HUES6 (cell line): Measurements from ENCODE around the gene LMOD3.

ENCODE experiments used
- H3K27ac ChIP-seq: 2 replicates; pipeline ENCODE4 v1.7.0; 2013; ENCODE audit warnings: low read depth, mild to moderate bottlenecking, low read length, inconsistent platforms
- H3K27me3 ChIP-seq: 2 replicates; pipeline ENCODE4 v1.6.1; 2013; ENCODE audit warnings: low read length; ENCODE audit not compliant: control insufficient read depth, insufficient read depth
- H3K36me3 ChIP-seq: 2 replicates; pipeline ENCODE4 v1.6.1; 2013; ENCODE audit warnings: low read length; ENCODE audit not compliant: control insufficient read depth, insufficient read depth
- H3K4me1 ChIP-seq: 2 replicates; pipeline ENCODE4 v1.6.1; 2013; ENCODE audit warnings: low read length; ENCODE audit not compliant: control insufficient read depth, insufficient read depth
- H3K4me3 ChIP-seq: 2 replicates; pipeline ENCODE4 v1.5.1; 2013; ENCODE audit warnings: low read depth, low read length
- H3K9ac ChIP-seq: one replicate; pipeline ENCODE4 v1.6.1; 2013; ENCODE audit warnings: mild to moderate bottlenecking, low read length
- H3K9me3 ChIP-seq: 2 replicates; pipeline ENCODE4 v1.6.1; 2013; ENCODE audit warnings: low read depth, low read length; ENCODE audit not compliant: control insufficient read depth, insufficient read depth

The LMOD3 gene

DNA sequence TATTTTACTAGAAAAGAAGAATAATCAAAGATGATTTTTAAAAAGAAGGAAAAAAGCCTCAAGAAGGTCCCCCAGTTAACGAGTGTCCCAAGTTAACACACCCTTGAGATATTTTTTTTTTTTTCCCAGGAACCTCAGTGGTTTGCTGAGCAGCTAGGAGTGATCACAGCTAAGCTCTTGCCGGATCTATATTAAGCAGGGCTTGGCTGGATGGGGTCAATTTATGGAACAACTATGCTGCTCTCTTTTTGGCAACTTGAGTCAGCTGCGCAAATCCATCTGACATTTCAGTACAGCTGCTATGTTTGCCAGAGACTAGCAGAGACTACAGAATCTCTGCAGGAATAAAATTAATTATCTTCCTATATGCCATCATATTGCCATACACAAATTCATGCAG, at the start of gene LMOD3:
LMOD3 (minus strand) TSS at position 193 of the 400 bp plus-strand sequence. CDS start 209 bp downstream, outside the sequence.
- no peak within 1 kb of the TSS for H3K9ac ChIP-seq
- no peak within 1 kb of the TSS for H3K4me3 ChIP-seq
- no peak within 1 kb of the TSS for H3K27ac ChIP-seq

DNA sequence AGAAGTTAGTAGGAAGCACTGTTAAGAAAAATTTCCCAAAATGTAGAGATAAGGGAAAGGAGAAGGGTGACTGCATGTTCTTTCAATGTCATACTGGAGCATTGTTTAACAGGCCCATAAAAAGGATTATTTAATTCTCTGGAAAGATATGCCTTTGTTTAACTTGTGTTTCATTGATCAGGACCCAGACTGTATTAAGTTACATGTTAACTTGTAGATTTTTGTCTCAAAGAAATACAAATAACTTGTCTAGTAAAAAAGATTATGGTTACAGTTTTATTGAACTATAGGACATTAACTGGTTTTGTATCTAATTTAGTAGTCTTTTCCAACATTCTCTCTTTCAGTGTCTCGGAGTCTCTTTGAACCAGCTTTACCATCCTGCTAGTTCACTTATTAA, 49.7 kb upstream of the LMOD3 start:
- Histone ChIP-seq H3K9me3 (no peaks in the 10 kb centered on the region), H3K36me3 (no peaks in the 10 kb centered on the region), H3K27ac (no peak overlapping the region), H3K4me3 (no peak overlapping the region), H3K4me1 (no peaks in the 10 kb centered on the region), H3K27me3 (no peaks in the 10 kb centered on the region), H3K9ac (no peak overlapping the region)

More for the DNA sequence above, at the start of gene LMOD3:
- H3K27me3 ChIP-seq: no peaks in the 10 kb centered on the region
- H3K36me3 ChIP-seq: no peaks in the 10 kb centered on the region
- no peaks in the 10 kb centered on the region for H3K4me1 ChIP-seq
- H3K9me3 ChIP-seq: no peaks in the 10 kb centered on the region

GRCh38 chr3:69166446-69166845, 44.1 kb upstream of the LMOD3 start:
- H3K27ac ChIP-seq: no peak overlapping the region
- H3K36me3 ChIP-seq: no peaks in the 10 kb centered on the region
- no peaks in the 10 kb centered on the region for H3K4me1 ChIP-seq
- H3K4me3 ChIP-seq: no peak overlapping the region
- H3K27me3 ChIP-seq: no peaks in the 10 kb centered on the region
- no peaks in the 10 kb centered on the region for H3K9me3 ChIP-seq
- H3K9ac ChIP-seq: no peak overlapping the region

- no peaks in the 10 kb centered on the region for H3K9me3 ChIP-seq
- H3K27me3 ChIP-seq: no peaks in the 10 kb centered on the region
- no peak overlapping the region for H3K27ac ChIP-seq
- no peak overlapping the region for H3K4me3 ChIP-seq
- H3K4me1 ChIP-seq: no peaks in the 10 kb centered on the region
- no peak overlapping the region for H3K9ac ChIP-seq
- H3K36me3 ChIP-seq: no peaks in the 10 kb centered on the region
Observed at GRCh38 chr3:69165744-69166143, 43.3 kb upstream of the LMOD3 start.

DNA sequence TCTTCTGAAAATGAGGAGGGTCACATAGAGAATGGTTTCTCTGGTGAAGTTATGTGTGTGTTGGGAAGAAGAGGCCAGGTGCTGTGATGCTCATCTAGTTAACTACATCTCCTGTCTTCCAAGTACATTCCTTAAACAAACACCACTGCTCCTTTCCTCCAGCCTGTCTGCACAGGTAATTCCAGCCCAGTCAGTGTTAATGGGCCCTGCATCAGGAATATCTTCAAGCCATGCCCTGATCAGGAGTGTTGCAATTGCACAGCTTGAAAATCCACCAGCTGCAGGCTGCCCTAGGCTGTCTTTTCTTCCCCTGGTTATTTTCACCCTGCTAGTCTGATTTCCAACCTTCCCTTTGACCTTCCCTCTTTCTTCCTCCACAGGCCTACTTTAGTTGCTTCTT, 41.9 kb upstream of the LMOD3 start:
- Histone ChIP-seq H3K36me3 (no peaks in the 10 kb centered on the region), H3K9ac (no peak overlapping the region), H3K4me1 (no peaks in the 10 kb centered on the region), H3K9me3 (no peaks in the 10 kb centered on the region), H3K27ac (no peak overlapping the region), H3K27me3 (no peaks in the 10 kb centered on the region), H3K4me3 (no peak overlapping the region)

DNA sequence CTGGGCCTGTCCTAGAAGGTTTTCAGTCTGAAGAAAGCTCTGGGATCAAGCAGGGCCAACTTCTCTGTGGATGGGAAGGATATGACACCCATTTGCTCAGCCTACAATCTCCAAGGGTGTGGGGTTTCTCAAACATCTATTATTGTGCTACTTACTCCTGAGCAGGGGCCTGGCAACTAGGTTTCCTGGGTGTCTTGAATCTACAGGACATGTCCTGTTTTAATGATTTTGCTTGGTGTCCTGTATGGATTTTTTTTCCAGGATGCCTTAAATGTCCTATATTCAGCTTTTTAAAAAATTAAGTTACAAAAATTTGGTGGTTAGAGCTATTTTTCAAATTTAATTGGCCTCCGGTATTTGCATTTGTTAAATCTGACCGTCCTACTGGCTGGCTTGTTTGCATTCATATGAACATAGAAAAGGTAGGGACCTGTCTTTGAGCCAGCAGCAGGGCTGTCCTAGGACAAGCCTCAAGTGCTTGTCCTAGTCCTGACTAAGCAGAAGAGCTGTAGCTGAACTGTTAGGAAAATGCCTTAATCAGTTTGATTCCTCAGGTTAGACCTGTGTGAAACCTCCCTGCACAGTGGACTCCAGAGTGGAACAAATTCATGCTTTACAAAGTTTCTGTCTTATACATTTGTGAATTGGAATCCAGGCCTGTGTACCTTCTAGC, 40.0 kb upstream of the LMOD3 start:
- H3K9me3 ChIP-seq: no peaks in the 10 kb centered on the region
- no peak overlapping the region for H3K4me3 ChIP-seq
- no peak overlapping the region for H3K27ac ChIP-seq
- no peaks in the 10 kb centered on the region for H3K4me1 ChIP-seq
- H3K27me3 ChIP-seq: no peaks in the 10 kb centered on the region
- no peaks in the 10 kb centered on the region for H3K36me3 ChIP-seq
- no peak overlapping the region for H3K9ac ChIP-seq

DNA sequence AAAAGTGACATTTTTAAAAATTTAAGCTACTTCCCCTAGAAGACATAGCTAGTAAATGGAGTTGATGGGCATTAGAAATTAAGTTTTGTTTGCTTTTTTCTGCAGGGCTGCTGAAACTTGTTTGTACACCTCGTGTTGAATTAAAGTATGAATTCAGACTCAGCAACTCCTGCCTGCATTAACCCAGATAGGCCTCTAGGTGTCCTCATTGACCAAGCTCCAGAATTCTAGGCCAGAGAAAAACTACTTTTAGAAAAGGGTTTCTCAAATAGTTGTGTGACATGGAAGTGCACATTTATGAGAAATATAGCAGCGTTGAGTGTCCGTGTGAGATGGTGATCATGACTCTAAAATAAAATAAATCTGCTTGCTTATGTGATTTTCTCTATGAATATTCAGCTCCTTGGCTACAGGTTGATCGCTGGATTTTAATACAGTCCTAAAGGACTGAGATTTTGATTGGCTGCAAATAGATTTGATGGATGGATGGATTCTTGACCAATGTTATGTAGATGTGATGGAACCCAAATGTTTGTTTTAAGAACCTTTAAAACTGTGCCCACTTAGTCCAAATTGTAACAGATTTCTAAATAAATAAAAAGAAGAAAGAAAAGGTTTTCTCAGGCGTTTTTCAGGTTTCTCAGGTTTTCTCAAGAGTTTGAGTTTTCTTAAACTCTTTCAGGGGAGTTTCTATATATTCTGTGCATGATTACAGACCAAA, 39.4 kb upstream of the LMOD3 start:
- Histone ChIP-seq H3K4me3 (no peak overlapping the region), H3K9me3 (no peaks in the 10 kb centered on the region), H3K27ac (no peak overlapping the region), H3K9ac (no peak overlapping the region), H3K27me3 (no peaks in the 10 kb centered on the region), H3K36me3 (no peaks in the 10 kb centered on the region), H3K4me1 (no peaks in the 10 kb centered on the region)

DNA sequence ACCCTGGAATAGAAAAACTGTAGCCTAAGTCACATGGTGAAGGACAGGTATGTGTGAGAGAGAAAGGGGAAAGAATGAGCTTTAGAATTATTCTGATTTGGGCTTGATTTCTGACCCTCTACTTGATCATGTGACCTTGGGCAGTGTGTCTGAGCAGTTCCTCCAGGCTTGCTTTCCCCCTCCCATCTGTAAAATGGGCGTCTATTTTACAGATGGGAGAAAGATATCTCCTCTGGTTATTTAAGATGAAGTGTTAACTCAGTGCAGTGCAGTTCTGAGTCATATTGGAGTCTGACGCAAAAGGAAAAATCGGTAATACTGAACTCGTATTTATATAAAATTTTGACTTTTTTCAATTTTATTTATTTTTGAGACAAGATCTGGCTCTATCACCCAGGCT, 38.1 kb upstream of the LMOD3 start:
- Histone ChIP-seq H3K4me1 (no peaks in the 10 kb centered on the region), H3K9me3 (no peaks in the 10 kb centered on the region)

DNA sequence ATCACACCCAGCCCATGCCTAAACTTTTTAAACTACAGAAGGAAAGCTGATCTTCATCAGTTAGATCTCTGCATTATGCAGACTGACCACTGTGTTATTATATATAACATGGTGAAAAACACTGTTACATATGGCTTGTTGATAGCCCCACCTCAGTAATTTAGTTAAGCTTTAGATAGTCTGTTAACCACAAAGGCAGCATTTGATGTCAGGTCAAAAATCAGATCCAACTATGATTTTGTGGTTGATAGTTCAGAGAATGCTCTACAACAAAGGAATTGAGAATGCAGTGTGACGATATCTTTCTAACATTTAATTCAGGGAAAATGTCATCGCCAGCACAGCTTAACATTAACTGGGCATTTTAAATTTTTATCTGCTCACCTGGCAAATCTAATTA, 37.7 kb upstream of the LMOD3 start:
- Histone ChIP-seq H3K27ac (no peak overlapping the region), H3K4me1 (no peaks in the 10 kb centered on the region), H3K36me3 (no peaks in the 10 kb centered on the region), H3K27me3 (no peaks in the 10 kb centered on the region), H3K9ac (no peak overlapping the region), H3K4me3 (no peak overlapping the region), H3K9me3 (no peaks in the 10 kb centered on the region)

More for the DNA sequence above, 38.1 kb upstream of the LMOD3 start:
- no peaks in the 10 kb centered on the region for H3K36me3 ChIP-seq
- H3K27ac ChIP-seq: no peak overlapping the region
- no peak overlapping the region for H3K4me3 ChIP-seq
- no peak overlapping the region for H3K9ac ChIP-seq
- no peaks in the 10 kb centered on the region for H3K27me3 ChIP-seq

DNA sequence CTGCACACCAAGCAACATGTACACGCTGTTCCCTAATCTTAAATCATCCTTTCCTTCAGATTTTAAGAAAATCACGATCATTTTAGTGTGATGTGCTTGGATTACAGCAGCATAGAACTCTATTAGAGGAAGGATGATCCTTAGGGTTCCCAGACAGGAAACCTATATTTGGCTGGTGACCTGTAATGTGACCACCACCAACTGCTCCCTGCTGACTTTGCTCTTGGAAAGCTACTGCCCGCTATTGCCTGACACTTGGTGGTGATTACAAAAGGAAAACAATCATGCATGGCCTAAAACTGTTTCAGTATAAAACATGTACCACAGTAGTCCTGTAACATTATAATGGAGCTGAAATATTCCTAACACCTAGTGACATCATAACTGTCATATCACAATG, 27.2 kb upstream of the LMOD3 start:
- peaks cover 6% of the 10 kb centered on the region; the same call in 1 of the 2 replicates for H3K4me1 ChIP-seq
- H3K36me3 ChIP-seq: no peaks in the 10 kb centered on the region
- peaks cover 69% of the 10 kb centered on the region for H3K27me3 ChIP-seq
- H3K9ac ChIP-seq: no peak overlapping the region
- no peak overlapping the region for H3K27ac ChIP-seq
- H3K4me3 ChIP-seq: no peak overlapping the region
- no peaks in the 10 kb centered on the region for H3K9me3 ChIP-seq

GRCh38 chr3:69145688-69146087, 23.3 kb upstream of the LMOD3 start:
- no peak overlapping the region for H3K9ac ChIP-seq
- H3K4me3 ChIP-seq: no peak overlapping the region
- peaks cover 85% of the 10 kb centered on the region for H3K27me3 ChIP-seq
- H3K36me3 ChIP-seq: no peaks in the 10 kb centered on the region
- H3K4me1 ChIP-seq: peaks cover 17% of the 10 kb centered on the region; the same call in 1 of the 2 replicates
- no peaks in the 10 kb centered on the region for H3K9me3 ChIP-seq
- no peak overlapping the region for H3K27ac ChIP-seq
